ENCODE data around the gene PPIE.

Gene PPIE

DNA sequence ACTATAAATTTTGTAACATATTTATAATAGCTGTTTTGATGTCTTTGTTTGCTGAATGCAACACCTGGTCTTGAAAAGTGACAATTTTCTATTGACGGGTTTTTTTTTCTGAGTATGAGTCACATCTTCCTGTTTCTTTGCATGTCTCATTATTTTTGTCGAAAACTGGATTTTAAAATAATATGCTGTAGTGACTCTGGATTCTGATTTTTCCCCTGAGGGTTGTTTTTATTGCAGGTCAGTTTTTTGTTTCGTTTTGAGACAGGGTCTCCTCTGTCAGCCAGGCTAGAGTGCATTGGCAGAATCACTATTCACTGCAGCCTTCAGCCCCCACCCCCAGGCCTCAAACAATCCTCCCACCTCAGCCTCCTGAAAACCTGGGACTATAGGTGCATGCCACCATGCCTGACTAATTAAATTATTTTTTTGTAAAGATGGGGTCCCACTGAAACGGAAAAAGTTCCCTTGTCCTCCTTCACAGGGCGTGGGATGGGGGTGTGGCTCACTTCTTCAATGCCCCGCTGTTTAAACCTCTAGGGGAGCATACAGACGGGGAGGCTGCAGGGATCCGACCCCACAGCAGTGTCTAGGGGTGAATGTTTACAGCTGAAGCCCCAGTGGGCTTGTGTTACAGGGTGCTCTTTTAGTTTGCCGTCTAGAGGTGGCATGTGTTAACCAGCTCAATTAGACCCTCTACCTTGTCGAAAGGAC lies 11.3 kb upstream of the PPIE start:
- Histone ChIP-seq H3K36me3 (ENCODE audit: low read depth) (no peaks in the 10 kb centered on the region), H3K27ac (ENCODE audit: poor library complexity, severe bottlenecking) (no peak overlapping the region), H3K4me1 (ENCODE audit: insufficient read depth, poor library complexity, severe bottlenecking) (peaks cover 2% of the 10 kb centered on the region), H3K27me3 (ENCODE audit: insufficient read depth, poor library complexity, severe bottlenecking) (no peaks in the 10 kb centered on the region), H3K4me3 (ENCODE audit: severe bottlenecking) (no peak overlapping the region), H3K9me3 (ENCODE audit: severe bottlenecking) (no peaks in the 10 kb centered on the region)
- TF ChIP-seq, protein P1, sequence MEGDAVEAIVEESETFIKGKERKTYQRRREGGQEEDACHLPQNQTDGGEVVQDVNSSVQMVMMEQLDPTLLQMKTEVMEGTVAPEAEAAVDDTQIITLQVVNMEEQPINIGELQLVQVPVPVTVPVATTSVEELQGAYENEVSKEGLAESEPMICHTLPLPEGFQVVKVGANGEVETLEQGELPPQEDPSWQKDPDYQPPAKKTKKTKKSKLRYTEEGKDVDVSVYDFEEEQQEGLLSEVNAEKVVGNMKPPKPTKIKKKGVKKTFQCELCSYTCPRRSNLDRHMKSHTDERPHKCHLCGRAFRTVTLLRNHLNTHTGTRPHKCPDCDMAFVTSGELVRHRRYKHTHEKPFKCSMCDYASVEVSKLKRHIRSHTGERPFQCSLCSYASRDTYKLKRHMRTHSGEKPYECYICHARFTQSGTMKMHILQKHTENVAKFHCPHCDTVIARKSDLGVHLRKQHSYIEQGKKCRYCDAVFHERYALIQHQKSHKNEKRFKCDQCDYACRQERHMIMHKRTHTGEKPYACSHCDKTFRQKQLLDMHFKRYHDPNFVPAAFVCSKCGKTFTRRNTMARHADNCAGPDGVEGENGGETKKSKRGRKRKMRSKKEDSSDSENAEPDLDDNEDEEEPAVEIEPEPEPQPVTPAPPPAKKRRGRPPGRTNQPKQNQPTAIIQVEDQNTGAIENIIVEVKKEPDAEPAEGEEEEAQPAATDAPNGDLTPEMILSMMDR (IDR thresholded peaks at IDR 0.05; ENCODE audit: poor library complexity, severe bottlenecking): no peak
- DNase-seq (ENCODE audit: low spot score) (no peak), ATAC-seq (ENCODE audit: low read depth) (no peak)

DNA sequence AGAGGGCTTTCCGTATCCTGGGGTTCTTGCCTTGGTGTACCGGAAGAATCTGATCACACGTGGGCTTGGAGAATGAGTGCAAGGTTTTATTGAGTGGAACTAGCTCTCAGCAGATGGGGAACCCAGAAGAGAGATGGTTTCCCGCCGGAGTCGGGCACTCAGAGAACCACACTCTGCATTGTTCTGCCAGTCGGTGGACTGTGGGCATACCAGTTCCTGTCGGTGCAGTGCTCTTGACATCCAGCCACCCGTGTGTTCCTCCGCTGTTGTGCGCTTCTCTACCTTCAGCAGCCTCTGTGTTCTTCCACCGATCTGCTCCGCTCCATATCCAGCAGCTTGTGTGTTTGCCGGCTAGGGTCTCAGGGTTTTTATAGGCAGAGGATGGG lies 10.8 kb upstream of the PPIE start:
- Histone ChIP-seq H3K4me1 (ENCODE audit: insufficient read depth, poor library complexity, severe bottlenecking) (no peaks in the 10 kb centered on the region), H3K9me3 (ENCODE audit: severe bottlenecking) (no peaks in the 10 kb centered on the region), H3K4me3 (ENCODE audit: severe bottlenecking) (no peak overlapping the region), H3K27ac (ENCODE audit: poor library complexity, severe bottlenecking) (no peak overlapping the region), H3K27me3 (ENCODE audit: insufficient read depth, poor library complexity, severe bottlenecking) (no peaks in the 10 kb centered on the region), H3K36me3 (ENCODE audit: low read depth) (no peaks in the 10 kb centered on the region)
- DNase-seq (ENCODE audit: low spot score): no peak
- no peak for ATAC-seq (ENCODE audit: low read depth)
- TF ChIP-seq, protein P1 (IDR thresholded peaks at IDR 0.05; ENCODE audit: poor library complexity, severe bottlenecking): no peak

DNA sequence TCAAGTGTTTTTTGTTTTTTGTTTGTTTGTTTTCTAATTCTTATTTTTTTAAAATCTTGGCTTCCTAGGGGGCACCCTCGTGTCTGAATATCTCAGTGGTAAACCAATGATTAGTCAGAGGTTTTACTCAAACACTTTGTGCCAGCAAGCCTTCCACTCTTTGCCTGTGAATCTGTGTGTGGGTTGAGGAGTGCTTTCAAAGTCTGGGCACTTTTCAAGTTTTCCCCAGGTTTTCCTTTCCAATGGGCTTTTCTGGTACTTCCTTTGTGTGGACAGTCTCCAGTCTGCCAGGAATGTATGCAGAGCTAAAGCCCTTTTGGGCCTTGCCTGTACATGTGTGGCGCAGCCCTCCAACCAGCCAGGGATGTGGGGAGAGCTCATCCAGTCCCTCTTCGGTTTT lies 9.7 kb upstream of the PPIE start:
- H3K4me1 ChIP-seq (ENCODE audit: insufficient read depth, poor library complexity, severe bottlenecking): no peaks in the 10 kb centered on the region
- H3K27me3 ChIP-seq (ENCODE audit: insufficient read depth, poor library complexity, severe bottlenecking): no peaks in the 10 kb centered on the region
- no peak overlapping the region for H3K27ac ChIP-seq (ENCODE audit: poor library complexity, severe bottlenecking)
- no peak for DNase-seq (ENCODE audit: low spot score)
- no peak for ATAC-seq (ENCODE audit: low read depth)
- TF ChIP-seq, protein P1 (IDR thresholded peaks at IDR 0.05; ENCODE audit: poor library complexity, severe bottlenecking): no peak
- no peaks in the 10 kb centered on the region for H3K36me3 ChIP-seq (ENCODE audit: low read depth)
- H3K4me3 ChIP-seq (ENCODE audit: severe bottlenecking): no peak overlapping the region
- no peaks in the 10 kb centered on the region for H3K9me3 ChIP-seq (ENCODE audit: severe bottlenecking)

DNA sequence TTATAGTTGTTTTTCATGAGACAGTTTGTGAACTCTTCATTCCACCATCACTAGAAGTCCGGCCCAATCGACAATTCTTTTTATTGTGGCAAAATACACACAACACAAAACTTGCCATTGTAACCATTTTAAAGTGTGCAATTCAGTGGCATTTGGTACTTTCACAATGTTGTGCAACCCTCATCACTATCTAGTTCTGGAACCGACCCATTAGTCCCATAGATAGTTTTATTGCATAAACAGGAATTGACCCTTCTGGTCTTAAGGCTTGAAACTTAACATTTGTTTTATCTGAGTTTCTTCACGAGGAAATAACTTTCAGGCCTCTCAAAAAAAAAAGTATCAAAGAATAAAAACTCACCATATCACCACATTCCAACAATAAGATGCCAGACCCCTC lies 8.8 kb upstream of the PPIE start:
- TF ChIP-seq, protein P1 (IDR thresholded peaks at IDR 0.05; ENCODE audit: poor library complexity, severe bottlenecking): no peak
- no peaks in the 10 kb centered on the region for H3K27me3 ChIP-seq (ENCODE audit: insufficient read depth, poor library complexity, severe bottlenecking)
- H3K9me3 ChIP-seq (ENCODE audit: severe bottlenecking): no peaks in the 10 kb centered on the region
- H3K4me3 ChIP-seq (ENCODE audit: severe bottlenecking): no peak overlapping the region
- no peak for ATAC-seq (ENCODE audit: low read depth)
- H3K36me3 ChIP-seq (ENCODE audit: low read depth): no peaks in the 10 kb centered on the region
- no peak overlapping the region for H3K27ac ChIP-seq (ENCODE audit: poor library complexity, severe bottlenecking)
- H3K4me1 ChIP-seq (ENCODE audit: insufficient read depth, poor library complexity, severe bottlenecking): no peaks in the 10 kb centered on the region
- no peak for DNase-seq (ENCODE audit: low spot score)

DNA sequence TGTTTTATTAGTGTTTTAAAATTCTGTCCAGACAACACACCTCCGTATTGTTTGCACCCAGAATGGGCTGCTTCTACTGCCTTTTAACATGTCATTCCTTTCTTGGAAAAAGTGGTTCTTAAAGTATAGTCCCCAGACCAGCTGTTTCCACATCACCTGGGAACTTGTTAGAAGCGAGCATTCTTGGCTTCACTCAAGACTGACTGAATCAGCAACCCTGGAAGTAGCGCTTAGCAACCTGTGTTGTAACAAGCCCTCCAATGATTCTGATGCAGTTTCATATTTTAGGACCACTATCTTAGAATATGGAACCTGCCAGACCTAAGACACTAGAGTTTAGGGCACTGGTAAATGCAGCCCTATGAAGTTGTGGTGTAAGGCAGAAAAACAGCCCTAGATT lies 6.0 kb upstream of the PPIE start:
- no peaks in the 10 kb centered on the region for H3K9me3 ChIP-seq (ENCODE audit: severe bottlenecking)
- DNase-seq (ENCODE audit: low spot score) (no peak), ATAC-seq (ENCODE audit: low read depth) (no peak)
- no peaks in the 10 kb centered on the region for H3K27me3 ChIP-seq (ENCODE audit: insufficient read depth, poor library complexity, severe bottlenecking)
- H3K36me3 ChIP-seq (ENCODE audit: low read depth): no peaks in the 10 kb centered on the region
- TF ChIP-seq, protein P1 (IDR thresholded peaks at IDR 0.05; ENCODE audit: poor library complexity, severe bottlenecking): no peak
- no peaks in the 10 kb centered on the region for H3K4me1 ChIP-seq (ENCODE audit: insufficient read depth, poor library complexity, severe bottlenecking)
- H3K27ac ChIP-seq (ENCODE audit: poor library complexity, severe bottlenecking): no peak overlapping the region
- H3K4me3 ChIP-seq (ENCODE audit: severe bottlenecking): no peak overlapping the region
